Inflammatory macrophage treated with lipopolysaccharide for 4 hours (primary cell): Measurements from ENCODE around the gene CAMK1G.

Experiments used
- DNase-seq: peaks from one replicate; pipeline ENCODE4 v3.0.0-alpha.2; 2020

The CAMK1G gene

DNA sequence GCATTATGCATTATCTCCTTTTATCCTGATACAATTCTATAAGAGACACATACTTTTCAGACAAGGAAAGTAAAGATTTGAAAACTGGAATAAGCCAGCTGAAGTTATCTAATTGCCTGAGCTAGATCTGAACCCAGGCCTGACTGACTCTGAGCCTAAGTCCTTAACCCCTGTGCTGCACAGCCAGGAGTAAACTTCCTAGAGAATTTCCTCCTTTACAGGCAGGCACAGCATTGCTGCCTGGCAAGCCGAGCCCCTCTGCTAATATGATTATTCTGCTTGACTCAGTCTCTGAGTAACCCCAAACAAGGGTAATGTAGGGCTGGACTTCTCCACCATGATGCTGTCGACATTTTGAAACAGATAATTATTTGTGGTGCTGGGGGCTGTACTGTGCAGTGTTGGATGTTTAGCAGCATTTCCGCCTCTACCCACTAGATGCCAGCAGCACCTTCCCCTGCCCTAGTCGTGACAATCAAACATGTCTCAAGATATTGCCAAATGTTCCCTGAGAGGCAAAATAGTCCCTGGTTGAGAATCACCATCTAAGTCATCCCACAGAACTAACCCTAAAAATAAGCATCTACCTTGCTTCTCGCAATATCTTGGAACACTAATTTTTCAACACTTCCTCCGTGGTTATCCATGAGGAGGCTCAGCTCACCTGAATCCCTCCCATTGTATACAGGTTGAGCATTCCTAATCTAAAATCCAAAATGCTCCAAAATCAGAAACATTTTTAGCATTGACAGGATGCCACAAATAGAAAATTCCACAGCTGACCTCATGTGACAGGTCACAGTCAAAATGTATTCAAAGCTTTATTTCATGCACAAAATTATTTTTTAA lies 18.5 kb downstream of the CAMK1G start:
- DNase-seq, result peak; percentile 73

DNA sequence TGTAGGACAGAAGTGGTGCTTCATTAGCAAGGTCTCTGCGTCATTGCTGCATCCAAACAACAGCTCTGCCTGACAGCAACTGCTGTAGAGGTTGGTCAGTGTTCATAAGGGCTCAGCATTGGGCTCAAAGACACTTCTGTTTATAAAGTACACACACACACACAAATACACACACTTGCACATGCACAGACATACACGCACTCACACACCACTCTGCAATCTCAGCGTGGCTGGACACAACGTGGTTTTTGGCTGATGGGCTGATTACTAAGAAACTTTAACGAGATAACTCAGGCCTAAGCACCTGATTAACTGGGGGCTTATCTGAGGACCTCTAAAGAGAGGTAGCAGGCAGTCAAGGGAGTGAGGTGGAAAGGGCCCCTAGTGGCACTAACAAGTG lies 20.4 kb downstream of the CAMK1G start:
- DNase-seq, result no peak

DNA sequence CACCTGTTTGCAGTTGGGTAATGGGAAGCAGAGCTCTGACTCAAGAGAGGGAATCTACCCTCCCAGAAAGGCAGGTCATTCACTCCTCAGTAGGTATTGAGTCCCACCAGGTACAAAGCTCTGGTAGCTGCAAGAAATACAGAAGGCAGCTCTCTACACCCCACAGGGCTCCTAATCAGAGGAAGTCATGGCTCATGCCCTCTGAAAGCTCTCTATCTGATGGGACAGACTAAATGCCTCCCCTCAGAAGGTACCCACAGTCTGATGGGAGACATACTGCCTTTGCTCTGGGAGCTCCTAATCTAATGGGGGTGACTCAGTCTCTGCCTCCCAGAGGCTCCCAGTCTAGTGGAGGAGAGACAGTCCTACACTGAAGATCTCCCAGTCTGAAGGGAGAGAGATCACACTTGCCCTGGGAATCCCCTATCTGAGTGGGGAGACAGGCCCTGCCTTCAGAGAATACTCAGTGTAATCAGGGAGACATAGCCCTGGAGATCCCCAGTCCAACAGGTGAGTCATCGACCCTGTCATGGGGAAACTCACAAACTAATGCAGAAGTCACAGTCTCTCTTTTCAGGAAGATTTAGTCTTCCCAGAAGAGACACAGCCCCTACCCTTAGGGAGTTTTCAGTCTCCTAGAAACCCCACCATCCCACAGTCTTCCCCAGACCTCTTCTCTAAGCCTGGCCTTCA lies 23.7 kb downstream of the CAMK1G start:
- DNase-seq, result peak; percentile 94

DNA sequence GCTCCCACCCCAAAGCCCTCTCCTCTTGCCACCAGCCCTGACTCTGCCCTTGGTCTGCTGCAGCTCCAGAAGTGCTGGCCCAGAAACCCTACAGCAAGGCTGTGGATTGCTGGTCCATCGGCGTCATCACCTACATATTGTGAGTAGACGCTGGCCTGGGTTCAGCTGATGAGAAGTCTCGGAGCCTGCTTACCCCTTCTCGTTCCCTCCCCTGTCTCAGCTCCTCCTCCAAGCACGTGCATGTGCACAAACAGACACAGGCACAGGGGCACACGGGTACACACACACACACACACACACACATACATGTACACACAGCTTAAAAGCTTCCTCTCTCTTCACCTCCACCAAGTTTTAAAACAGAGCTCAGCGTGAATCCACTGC lies 24.3 kb downstream of the CAMK1G start:
- DNase-seq, result no peak

DNA sequence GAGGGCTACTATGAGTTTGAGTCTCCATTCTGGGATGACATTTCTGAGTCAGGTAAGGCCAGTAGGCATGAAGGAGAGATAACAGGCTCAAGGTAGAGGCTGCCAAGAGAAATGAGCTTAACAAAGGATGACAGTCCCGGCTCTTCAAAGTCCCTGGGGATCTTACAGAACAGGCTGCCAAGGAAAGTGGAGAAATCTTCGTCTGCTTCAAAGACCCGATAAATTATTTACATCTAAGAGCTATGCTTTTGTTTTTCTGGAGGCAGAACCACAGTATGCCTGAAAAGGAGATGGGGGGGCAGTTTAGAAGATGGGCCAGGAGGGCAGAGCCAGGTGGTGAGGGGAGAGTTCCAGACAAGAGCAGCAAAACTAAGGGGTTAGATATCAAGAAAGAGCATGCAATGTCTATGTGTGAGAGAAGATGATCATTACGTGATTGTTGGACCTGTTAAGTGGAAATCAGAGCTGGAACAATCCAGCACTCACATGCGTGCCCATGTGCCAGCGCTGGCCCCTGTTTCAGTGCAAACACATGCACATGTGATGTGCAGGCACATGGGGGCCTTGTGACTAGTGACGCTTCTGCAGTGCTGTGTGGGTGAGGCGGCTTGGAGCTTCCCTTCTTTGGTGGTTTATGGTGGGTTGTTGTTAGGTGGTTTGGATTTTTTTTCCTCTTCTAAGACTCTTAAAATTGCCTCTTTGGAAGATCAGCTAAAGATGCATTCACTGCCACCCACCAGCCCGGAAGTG lies 25.7 kb downstream of the CAMK1G start:
- DNase-seq, result peak; percentile 85

DNA sequence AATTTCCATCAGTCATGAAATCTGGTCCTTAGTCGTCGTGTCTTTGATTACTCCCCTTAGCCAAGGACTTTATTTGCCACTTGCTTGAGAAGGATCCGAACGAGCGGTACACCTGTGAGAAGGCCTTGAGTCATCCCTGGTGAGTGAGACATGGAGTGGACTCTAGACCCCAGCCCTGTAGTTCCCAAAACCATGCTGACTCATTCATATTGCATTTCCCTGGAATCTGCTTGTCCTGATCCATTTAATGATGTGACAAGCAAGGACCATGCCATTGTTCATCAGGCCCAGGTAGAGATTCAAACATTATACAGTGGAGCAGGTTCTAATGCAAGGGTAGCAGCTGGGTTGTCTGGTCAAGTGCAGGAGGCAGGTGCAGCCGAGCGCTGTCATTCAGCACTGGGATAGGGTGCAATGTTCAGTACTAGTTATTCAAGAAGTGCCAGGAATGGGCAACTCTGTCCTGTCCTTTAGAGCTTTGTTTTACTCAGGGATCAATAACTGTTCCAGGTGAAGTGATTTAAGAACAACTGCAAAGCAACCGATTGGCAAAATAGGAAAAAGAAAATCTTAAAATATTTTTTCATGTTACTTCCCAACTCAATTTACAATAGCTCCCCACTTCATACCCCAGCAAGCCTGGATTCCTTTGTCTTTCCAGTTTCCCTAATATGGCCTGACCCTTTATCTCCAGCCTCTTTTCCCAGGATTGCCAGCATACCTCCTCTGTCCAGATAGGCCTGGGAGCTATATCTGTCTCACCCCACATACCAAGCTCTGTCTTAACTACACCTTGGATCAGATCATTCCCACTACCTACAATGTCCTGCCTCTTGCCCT lies 26.5 kb downstream of the CAMK1G start:
- DNase-seq, result no peak

DNA sequence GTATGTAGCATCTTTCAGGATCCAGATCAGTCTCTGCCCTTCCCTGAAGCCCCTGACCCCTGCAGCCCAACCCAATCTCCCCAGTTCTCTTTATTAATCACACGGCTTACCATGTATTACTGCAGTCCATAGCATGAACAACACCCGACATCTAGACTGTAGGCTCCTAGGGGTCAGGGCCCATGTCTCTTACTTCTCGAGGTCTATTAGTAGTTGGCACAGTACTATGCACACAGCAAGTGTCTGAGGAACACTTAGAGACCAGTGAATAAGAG lies 27.1 kb downstream of the CAMK1G start:
- no peak for DNase-seq

DNA sequence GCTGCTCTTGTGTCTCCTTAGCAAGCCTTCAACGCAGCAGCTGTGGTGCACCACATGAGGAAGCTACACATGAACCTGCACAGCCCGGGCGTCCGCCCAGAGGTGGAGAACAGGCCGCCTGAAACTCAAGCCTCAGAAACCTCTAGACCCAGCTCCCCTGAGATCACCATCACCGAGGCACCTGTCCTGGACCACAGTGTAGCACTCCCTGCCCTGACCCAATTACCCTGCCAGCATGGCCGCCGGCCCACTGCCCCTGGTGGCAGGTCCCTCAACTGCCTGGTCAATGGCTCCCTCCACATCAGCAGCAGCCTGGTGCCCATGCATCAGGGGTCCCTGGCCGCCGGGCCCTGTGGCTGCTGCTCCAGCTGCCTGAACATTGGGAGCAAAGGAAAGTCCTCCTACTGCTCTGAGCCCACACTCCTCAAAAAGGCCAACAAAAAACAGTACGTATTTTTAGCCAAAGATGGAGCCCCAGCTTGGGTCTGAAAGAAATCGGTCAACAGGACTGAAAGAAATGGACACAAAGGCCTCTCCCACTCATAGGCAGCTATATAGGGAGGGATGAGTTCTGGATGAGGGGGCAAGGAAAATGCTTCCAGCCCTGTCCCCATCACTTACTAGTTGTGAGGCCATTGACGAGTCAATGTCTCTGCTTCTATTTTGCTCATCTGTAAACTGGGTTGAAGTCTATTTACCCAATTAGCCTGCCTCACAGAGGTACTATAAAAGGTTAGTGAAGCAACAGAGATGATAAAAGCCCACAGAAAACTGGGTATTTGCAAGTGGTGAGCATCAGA lies 28.5 kb downstream of the CAMK1G start:
- DNase-seq, result no peak

DNA sequence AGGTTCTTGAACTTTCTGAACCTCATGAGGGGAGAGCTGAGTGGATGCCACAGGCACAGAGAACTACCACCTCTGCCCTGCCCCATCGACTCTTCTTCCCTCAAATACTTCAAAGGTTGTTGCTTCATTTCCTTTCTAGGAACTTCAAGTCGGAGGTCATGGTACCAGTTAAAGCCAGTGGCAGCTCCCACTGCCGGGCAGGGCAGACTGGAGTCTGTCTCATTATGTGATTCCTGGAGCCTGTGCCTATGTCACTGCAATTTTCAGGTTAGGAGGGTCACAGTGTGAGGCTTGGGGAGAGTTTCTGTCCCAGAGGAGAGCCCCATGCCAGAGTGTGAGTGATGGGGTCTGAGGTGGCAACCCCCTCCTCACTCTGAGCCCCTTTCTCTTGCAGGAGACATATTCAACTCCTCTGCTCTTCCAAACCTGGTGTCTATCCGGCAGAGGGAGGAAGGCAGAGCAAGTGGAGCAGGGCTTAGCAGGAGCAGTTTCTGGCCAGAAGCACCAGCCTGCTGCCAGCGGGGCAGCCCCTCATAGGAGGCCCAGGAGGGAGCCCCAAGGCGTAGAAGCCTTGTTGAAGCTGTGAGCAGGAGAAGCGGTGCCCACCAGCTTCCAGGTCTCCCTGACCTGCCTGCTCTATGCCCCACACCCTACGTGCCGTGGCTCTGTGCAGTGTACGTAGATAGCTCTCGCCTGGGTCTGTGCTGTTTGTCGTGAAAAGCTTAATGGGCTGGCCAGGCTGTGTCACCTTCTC lies 29.3 kb downstream of the CAMK1G start:
- peak; percentile 53 for DNase-seq

DNA sequence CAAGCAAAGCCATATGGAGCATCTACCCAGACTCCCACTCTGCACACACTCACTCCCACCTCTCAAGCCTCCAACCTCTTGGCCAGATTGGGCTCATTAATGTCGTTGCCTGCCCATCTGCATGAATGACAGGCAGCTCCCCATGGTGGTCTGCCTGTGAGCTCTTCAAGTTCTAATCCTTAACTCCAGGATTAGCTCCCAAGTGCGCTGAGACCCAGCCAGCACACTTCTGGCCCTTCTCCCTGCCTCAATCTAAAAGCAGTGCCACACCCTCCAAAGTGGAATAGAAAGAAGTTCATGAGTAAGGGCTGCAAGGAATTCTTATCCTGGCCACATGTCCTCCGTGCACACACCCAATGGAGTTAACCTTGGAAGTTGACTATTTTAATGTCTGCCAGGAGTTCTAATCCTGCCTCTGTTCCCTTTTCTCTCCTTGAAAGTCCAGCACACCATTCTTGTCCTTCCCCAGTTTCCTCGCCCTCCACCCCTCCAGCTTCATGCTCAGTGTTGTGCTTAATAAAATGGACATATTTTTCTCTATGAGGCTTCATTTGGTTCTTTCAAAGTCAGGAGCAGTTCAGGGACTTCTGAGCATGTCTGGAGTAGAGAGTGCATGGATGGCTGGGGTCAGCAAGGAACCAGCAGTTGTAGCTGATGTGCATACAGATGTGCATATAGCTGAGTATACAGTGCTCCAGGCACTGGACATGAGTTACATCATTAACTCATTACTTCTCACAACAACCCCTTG lies 30.1 kb downstream of the CAMK1G start:
- no peak for DNase-seq

DNA sequence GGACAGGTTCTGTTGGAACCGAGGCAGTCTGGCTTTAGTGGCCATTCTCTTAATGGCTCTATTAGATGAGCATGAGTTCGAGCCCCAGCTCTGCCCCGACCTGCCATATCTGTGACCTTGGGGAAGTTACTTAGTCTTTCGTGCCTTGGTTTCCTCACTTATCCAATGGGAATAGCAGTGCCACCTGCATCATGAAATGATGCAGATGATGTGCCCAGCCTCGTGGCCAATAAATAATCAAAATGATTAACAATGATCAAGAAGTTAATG lies 30.6 kb downstream of the CAMK1G start:
- DNase-seq, result no peak

DNA sequence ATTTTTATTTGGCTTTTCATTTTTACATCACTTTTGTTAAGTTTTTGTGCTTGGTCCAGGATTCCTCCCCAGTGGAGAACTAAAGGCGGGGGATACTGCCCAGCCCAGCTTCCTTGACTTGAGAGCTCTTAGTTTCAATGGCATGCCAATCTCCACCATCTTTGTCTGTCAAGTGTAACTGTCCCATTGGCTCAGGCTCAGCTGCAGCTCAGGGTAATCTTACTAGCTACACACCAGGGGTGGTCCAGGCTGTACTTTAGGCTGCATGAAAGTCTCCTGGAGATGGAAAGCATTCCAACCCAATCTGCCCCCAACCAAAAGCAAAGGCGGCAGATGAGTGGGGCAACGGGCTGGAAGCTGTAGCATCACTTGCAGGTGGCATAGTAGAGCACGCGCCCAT lies 31.4 kb downstream of the CAMK1G start:
- no peak for DNase-seq

DNA sequence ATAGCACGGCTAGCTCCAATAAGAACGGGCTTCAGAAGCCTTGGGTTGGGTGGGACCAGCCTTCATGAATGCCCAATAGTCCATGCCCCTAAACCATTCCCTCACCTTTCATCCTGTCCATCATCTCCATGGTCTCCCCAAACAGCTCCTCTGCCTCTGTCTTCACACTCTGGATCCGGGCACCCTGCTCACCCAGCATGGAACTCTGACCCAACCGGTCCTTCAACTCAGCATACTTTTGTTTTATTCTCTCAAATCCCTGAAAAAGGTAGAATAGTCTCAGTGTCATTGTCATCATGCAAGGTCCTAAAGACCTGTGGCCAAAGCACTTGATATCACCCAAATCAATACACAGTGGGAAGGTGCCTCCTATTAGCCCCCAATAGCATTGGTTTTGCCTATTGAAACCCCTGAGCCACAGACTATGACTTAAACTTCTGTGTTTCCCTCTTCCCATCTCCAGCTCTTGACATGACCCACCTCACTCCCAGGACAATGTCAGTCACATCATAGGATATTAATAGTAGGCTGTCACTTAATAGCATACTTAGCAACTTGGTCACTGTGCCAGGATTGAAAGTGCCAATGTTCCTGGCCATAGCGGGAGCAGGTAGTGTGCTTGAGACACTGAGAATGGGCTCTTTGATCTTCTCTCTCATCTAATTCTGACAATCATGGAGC lies 33.0 kb downstream of the CAMK1G start:
- DNase-seq, result no peak

DNA sequence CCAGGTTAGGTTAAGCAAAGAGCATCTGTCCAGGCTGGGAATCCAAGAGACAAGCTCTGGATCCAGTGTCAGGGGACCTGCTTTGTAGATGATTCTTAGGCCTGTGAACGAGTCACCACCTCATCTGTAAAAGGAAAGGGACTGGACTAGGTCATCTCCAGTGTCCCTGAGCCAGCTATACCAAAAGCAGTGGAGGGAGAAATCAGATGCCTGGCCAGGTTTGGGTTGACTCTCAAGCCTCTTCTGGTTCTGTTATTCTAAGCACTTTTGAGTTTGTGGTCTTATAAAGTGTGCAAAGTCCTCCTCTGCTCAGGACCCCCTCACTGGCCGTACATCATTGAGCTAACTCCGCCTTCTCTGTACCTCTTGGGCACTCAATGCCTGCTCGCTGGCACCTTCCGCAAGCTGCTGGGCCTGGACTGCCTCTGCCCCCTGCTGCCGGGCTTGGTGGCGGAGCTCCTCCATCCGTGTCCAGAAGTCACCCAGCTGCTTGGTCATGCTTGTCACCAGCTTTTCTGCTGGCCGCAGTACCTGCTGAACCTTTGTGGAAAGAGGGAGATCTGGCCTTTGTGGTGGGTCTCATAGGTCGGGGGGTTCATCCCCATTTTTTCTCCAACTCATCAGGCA lies 33.6 kb downstream of the CAMK1G start:
- DNase-seq, result no peak

DNA sequence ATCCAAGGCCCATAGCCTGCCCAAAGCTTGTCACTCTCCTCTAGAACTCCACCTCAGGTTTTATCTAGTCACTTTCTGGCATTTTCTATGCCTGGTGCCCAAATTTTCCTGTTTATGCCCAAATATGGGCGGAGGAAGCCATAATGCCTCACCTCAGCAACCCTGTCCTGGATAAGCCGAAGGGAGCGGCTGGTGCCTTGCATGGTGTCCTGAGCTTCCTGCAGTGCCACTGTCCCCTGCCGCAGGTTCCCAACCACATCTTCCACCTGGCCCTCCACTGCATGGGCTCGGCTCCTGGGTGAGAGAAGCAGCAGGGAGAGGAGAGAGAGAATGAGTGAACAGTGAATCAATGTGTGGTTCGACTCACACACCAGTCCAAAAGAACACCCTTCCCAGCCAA lies 34.2 kb downstream of the CAMK1G start:
- no peak for DNase-seq

DNA sequence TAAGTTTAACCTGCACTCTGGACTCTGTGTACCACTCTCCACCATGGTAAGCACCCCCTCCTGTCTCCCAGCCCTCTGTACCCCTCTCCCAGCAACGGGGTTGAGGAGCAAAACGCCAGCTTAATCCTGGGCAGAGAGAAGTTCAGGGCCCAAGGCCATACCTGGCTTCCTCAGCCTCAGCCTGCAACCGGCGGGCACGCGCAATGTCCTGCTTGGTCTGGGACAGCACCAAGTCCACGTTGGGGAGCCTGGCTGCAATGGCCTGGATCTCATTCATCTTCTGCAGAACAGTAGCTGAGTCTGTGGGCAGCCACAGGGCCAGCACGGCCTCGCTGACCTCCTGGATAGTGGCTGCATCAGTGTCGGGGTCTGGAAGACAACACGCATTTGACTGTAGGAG lies 34.8 kb downstream of the CAMK1G start:
- no peak for DNase-seq

DNA sequence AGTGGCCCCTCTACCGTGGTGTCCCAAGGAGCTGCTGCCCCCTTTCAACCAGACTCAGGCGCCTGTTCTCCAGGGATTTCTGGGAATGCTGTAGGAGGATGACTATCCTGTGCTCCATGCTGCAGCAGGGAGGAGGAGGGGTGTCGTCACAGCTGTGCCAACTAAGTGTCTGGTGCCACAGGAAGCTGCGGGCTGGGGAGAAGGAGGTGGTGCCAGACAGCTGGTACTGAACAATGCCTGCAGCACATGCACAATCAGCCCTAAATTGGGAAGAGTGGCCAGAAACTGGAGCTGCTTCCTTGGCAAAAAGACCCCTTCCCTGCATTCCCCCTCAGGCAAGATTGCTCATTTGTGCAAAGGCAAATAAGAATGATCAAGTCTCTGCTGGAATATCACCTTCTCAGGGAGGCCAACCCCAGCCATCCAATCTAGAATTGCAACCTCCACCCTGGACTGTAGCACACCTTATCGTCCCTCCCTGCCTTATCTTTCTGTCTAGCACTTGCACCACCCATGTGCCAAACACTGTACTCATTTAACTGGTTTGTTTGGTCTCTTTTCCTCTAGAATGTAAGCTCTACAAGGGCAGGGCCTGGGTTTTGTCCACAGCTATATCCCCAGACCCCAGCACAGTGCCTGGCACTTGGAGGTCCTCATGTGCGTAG lies 35.4 kb downstream of the CAMK1G start:
- no peak for DNase-seq

DNA sequence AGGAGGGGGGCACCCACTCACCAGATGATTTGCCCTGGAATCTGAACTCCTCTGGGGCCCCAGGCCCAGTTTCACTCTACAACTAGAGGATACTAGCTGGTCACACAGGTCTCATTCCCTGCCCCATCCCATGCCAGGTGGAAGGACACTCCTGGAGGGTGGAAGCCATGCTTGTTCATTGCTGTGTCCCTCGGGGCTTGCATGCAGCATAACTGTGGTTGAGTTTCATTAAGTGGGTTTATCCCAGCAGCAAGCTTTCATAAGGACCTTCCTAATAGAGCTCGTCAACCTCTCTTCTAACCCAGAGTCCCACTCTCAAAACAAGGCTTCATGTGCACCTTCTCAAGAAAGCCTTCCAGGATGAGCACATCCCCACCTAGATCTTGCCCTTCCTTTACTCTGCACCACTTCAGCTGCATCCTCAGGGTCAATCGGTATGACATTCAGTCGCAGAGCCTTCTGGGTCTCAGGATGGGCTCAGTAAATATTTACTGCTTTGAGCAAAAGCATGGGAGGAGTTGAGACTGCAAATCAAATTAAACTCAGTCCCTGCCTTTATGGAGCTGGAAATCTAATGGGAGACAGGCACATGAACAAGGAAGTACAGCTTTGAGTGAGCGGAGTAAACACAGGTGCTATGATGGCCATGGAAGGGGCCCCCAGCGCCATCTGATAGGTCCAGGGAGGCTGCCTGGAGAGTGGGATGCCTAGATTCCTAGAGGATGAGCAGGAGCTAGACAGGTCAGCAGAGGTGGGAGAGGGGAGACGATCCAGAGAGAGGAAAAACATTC lies 36.4 kb downstream of the CAMK1G start:
- no peak for DNase-seq

DNA sequence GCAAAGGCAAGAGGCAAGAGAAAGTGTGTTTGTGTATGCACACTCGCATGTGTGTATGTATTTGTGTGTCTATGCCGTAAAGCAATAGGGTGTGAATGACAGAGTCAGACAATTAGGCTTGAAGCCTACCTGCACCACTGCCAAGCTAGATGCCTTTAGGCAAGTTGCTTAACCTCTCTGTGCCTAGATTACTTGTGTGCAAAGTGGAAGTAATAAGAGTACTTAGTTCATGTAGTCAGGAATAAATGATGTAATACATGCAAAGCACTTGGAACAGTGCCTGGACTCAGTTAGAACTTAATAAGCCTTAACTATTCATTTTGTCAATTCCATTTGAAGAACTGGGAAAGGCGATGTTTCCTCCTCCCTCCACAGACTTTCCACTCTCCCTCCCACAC lies 37.0 kb downstream of the CAMK1G start:
- peak; percentile 80 for DNase-seq
